NCI-H2171 treated with DMSO at 0.1 percent for 48 hours (cell line): ENCODE data around the gene TMCC2.
"Not testable (repeated sequence)": the region's sequence is repeated elsewhere in the genome, so short reads cannot be mapped to it uniquely, and the experiment has no call there.

Experiments used
- DNase-seq: peaks from one replicate; lab custom pipeline; 2025; lab: John Stamatoyannopoulos, UW

The TMCC2 gene

GRCh38 chr1:205227584-205228013 lies at the start of gene TMCC2:
Gene TMCC2, plus strand, starts transcription at chr1:205227946. Its CDS starts 619 bp downstream, at chr1:205228565.
- DNase-seq: peak; percentile 95

GRCh38 chr1:205179842-205180241 lies 47.9 kb upstream of the TMCC2 start:
- DNase-seq: no peak

- DNase-seq: not testable (repeated sequence)
Measured at GRCh38 chr1:205180331-205180730, 47.4 kb upstream of the TMCC2 start.

GRCh38 chr1:205182930-205183329 lies 44.8 kb upstream of the TMCC2 start:
- DNase-seq: no peak

- DNase-seq: no peak
Measured at GRCh38 chr1:205183676-205184335, 43.9 kb upstream of the TMCC2 start.

GRCh38 chr1:205186191-205186590 lies 41.6 kb upstream of the TMCC2 start:
- DNase-seq: no peak

GRCh38 chr1:205187420-205187819 lies 40.3 kb upstream of the TMCC2 start:
- DNase-seq: no peak

- no peak for DNase-seq
Measured at GRCh38 chr1:205188098-205188497, 39.6 kb upstream of the TMCC2 start.

GRCh38 chr1:205188596-205188995 lies 39.1 kb upstream of the TMCC2 start:
- peak; percentile 47 for DNase-seq

- DNase-seq: no peak
Measured at GRCh38 chr1:205189131-205189530, 38.6 kb upstream of the TMCC2 start.

GRCh38 chr1:205190845-205191577 lies 36.7 kb upstream of the TMCC2 start:
- DNase-seq: peak; percentile 27

GRCh38 chr1:205191622-205192021 lies 36.1 kb upstream of the TMCC2 start:
- peak; percentile 93 for DNase-seq

- no peak for DNase-seq
Measured at GRCh38 chr1:205192287-205192686, 35.5 kb upstream of the TMCC2 start.

- no peak for DNase-seq
Measured at GRCh38 chr1:205199090-205199930, 28.4 kb upstream of the TMCC2 start.

GRCh38 chr1:205199931-205200299 lies 27.8 kb upstream of the TMCC2 start:
- no peak for DNase-seq

GRCh38 chr1:205204552-205204951 lies 23.2 kb upstream of the TMCC2 start:
- DNase-seq: no peak

- no peak for DNase-seq
Measured at GRCh38 chr1:205205055-205205454, 22.7 kb upstream of the TMCC2 start.

GRCh38 chr1:205208811-205209210 lies 18.9 kb upstream of the TMCC2 start:
- no peak for DNase-seq

- DNase-seq: peak; percentile 17
Measured at GRCh38 chr1:205210756-205211168, 17.0 kb upstream of the TMCC2 start.

- DNase-seq: peak; percentile 96
Measured at GRCh38 chr1:205211169-205211838, 16.4 kb upstream of the TMCC2 start, which contains the start of gene DSTYK. Gene DSTYK, minus strand, starts transcription at chr1:205211702. Its CDS starts 167 bp downstream, at chr1:205211535.

GRCh38 chr1:205211839-205212536 lies 15.8 kb upstream of the TMCC2 start:
- DNase-seq: no peak
